Endothelial cell of umbilical vein (primary cell): ENCODE results near the gene TIPIN. TPM values are rescaled to one million over a fixed set of nuclear protein-coding genes. Genes with fewer than 3 reads are reported as not detected.

ENCODE experiments used
- BruUV-seq: library from RNA; stranded (reverse); fragments of 400-500 nt; replicated peaks from 2 replicates; lab custom pipeline; 2021; lab: Mats Ljungman, UMichigan
- CTCF ChIA-PET: fragments of 300-600, 350-600 bp; sonication (Branson Sonifier 250); formaldehyde crosslinking; loops from one replicate; lab custom pipeline; 2021; ENCODE audit warnings: antibody characterized with exemption, inconsistent platforms; lab: Charles Lee
- POLR2A ChIA-PET: fragments of 300-600, 350-600 bp; sonication (Branson Sonifier 250); formaldehyde crosslinking; loops from one replicate; lab custom pipeline; 2021; ENCODE audit warnings: antibody characterized with exemption, inconsistent platforms; lab: Charles Lee
- DNase-seq: peaks from one replicate; pipeline ENCODE4 v3.0.0-alpha.2; 2011; ENCODE audit warnings: low read depth, low spot score
- FAIRE-seq: peaks from 2 replicates; lab custom pipeline; 2011; peaks lifted over from hg19 to GRCh38; lab: Jason Lieb, UNC
- H2AFZ ChIP-seq: 2 replicates; pipeline ENCODE4 v1.6.0; 2012; ENCODE audit warnings: low read depth, low read length, control low read depth, inconsistent platforms
- H3K27ac ChIP-seq: 2 replicates; pipeline ENCODE4 v1.5.1; 2011; ENCODE audit warnings: low read depth, mild to moderate bottlenecking, control low read depth, low read length, moderate library complexity; ENCODE audit not compliant: insufficient read depth
- H3K27me3 ChIP-seq, 2 experiments: 2 replicates each; pipeline versions ENCODE4 v1.6.0 to v1.6.1; 2011; ENCODE audit warnings: low read length in 2 of 2, mixed read lengths in 1 of 2; ENCODE audit not compliant: control insufficient read depth in 2 of 2, insufficient read depth in 2 of 2
- H3K36me3 ChIP-seq, 2 experiments: 2 replicates in 1 of 2; 3 replicates in 1 of 2; pipeline ENCODE4 v1.5.1; 2011; ENCODE audit warnings: low read length in 2 of 2, mild to moderate bottlenecking in 1 of 2, moderate library complexity in 1 of 2; ENCODE audit not compliant: control insufficient read depth in 2 of 2, insufficient read depth in 2 of 2; ENCODE audit errors: extremely low read depth in 1 of 2
- H3K4me1 ChIP-seq: 3 replicates; pipeline ENCODE4 v1.5.1; 2011; ENCODE audit warnings: mild to moderate bottlenecking, low read length; ENCODE audit not compliant: control insufficient read depth, insufficient read depth; ENCODE audit errors: extremely low read depth
- H3K4me2 ChIP-seq: 2 replicates; pipeline ENCODE4 v1.6.1; 2011; ENCODE audit warnings: low read length, control low read depth, mixed read lengths; ENCODE audit not compliant: insufficient read depth
- H3K4me3 ChIP-seq, 3 experiments: fragments of 200-600 bp in 1 of 3; sonication (generic), shearing (Covaris generic) in 1 of 3; replicated peaks in 1 of 3; 2 replicates each; pipeline ENCODE4 v1.5.1; 2011 to 2016; ENCODE audit warnings: control low read depth in 3 of 3, low read length in 3 of 3, mild to moderate bottlenecking in 2 of 3, inconsistent platforms in 1 of 3, low read depth in 1 of 3, moderate library complexity in 1 of 3; ENCODE audit not compliant: insufficient read depth in 1 of 3
- H3K79me2 ChIP-seq: 2 replicates; pipeline ENCODE4 v1.6.0; 2012; ENCODE audit warnings: low read length, inconsistent platforms; ENCODE audit not compliant: control insufficient read depth, insufficient read depth
- H3K9ac ChIP-seq: replicated peaks from 2 replicates; pipeline ENCODE3; 2011; ENCODE audit warnings: low read length, control low read depth; ENCODE audit not compliant: insufficient read depth; ENCODE audit errors: extremely low read depth
- H3K9me1 ChIP-seq: replicated peaks from 3 replicates; pipeline ENCODE4 v1.6.0; 2011; ENCODE audit warnings: mild to moderate bottlenecking, low read length; ENCODE audit not compliant: control insufficient read depth, insufficient read depth; ENCODE audit errors: extremely low read depth
- H3K9me3 ChIP-seq: replicated peaks from 2 replicates; pipeline ENCODE4 v1.5.1; 2012; ENCODE audit warnings: low read length, inconsistent platforms; ENCODE audit not compliant: control insufficient read depth, insufficient read depth
- H4K20me1 ChIP-seq: replicated peaks from 2 replicates; pipeline ENCODE3; 2011; ENCODE audit warnings: mild to moderate bottlenecking, low read length; ENCODE audit not compliant: control insufficient read depth, insufficient read depth; ENCODE audit errors: extremely low read depth
- EZH2 ChIP-seq: IDR thresholded peaks from 2 replicates; pipeline ENCODE4 v1.6.1; 2012; ENCODE audit warnings: borderline replicate concordance, low read depth, mild to moderate bottlenecking, moderate library complexity, low read length, inconsistent platforms; ENCODE audit not compliant: severe bottlenecking
- FOS ChIP-seq: IDR thresholded peaks from 2 replicates; pipeline ENCODE4 v1.6.1; 2011; ENCODE audit warnings: mild to moderate bottlenecking, low read length, moderate library complexity, borderline replicate concordance; ENCODE audit not compliant: insufficient read depth
- GATA2 ChIP-seq: IDR thresholded peaks from 2 replicates; pipeline ENCODE4 v1.7.0; 2011; ENCODE audit warnings: low read depth, mild to moderate bottlenecking, moderate library complexity, mixed read lengths, low read length; ENCODE audit not compliant: insufficient read length, insufficient read depth
- JUN ChIP-seq: IDR thresholded peaks from 2 replicates; pipeline ENCODE4 v1.6.1; 2011; ENCODE audit warnings: borderline replicate concordance, low read depth; ENCODE audit not compliant: insufficient read length, insufficient read depth
- MYC ChIP-seq: IDR thresholded peaks from one replicate; pipeline ENCODE4 v1.6.1; 2011; ENCODE audit warnings: mild to moderate bottlenecking, low read depth, low read length
- POLR2A ChIP-seq: IDR thresholded peaks from 2 replicates; pipeline ENCODE4 v1.6.1; 2012; ENCODE audit warnings: low read depth, mild to moderate bottlenecking, control low read depth, low read length
- POLR2AphosphoS5 ChIP-seq: IDR thresholded peaks from 2 replicates; pipeline ENCODE4 v1.6.1; 2012; ENCODE audit warnings: low read depth, mild to moderate bottlenecking, control low read depth, low read length, moderate library complexity; ENCODE audit not compliant: insufficient read depth
- dilution Hi-C: fragments of 300-500 bp; cut with MboI; formaldehyde crosslinking; loops from one replicate; pipeline ENCODE4 v1.15.0; 2019; ENCODE audit warnings: low sequenced_read_pairs; ENCODE audit not compliant: extremely low pct_ligation_motif_present
- intact Hi-C: fragments of 100-400 bp; cut with micrococcal nuclease; formaldehyde crosslinking; loops from one replicate; pipeline ENCODE4 v1.10.0; 2022
- polyA plus RNA-seq, 4 experiments: library from polyadenylated mRNA; depleted of rRNA in 3 of 4; stranded (reverse) in 3 of 4; unstranded in 1 of 4; fragments of >200 nt; gene quantifications; 2 replicates each; pipeline versions ENCODE4 v1.2.1 to v1.2.3, GENCODE V29; 2011 to 2012; ENCODE audit warnings: missing spikeins in 1 of 4
- total RNA-seq: library from RNA; stranded (reverse); gene quantifications from 2 replicates; pipeline ENCODE4 v1.2.3, GENCODE V29; 2021
- TF ChIP-seq, protein P1 (sequence below), 2 donors: IDR thresholded peaks; 1 replicate in 1 of 2; 2 replicates in 1 of 2; pipeline ENCODE4 v1.5.1; 2011; ENCODE audit warnings: low read length in 2 of 2, mild to moderate bottlenecking in 2 of 2, moderate library complexity in 2 of 2, control low read depth in 1 of 2, inconsistent platforms in 1 of 2, low read depth in 1 of 2; ENCODE audit not compliant: insufficient read depth in 1 of 2; ENCODE audit errors: extremely low read depth in 1 of 2
- TF ChIP-seq, protein P2 (sequence below): IDR thresholded peaks from 2 replicates; pipeline ENCODE4 v1.6.1; 2011; ENCODE audit not compliant: insufficient read depth, insufficient read length

Gene TIPIN
- total and polyA plus RNA-seq, 2 donors (not counting 3 experiments of a cell fraction or from before 2014, with no cell fraction given) = 3.6 to 15.4 TPM

DNA sequence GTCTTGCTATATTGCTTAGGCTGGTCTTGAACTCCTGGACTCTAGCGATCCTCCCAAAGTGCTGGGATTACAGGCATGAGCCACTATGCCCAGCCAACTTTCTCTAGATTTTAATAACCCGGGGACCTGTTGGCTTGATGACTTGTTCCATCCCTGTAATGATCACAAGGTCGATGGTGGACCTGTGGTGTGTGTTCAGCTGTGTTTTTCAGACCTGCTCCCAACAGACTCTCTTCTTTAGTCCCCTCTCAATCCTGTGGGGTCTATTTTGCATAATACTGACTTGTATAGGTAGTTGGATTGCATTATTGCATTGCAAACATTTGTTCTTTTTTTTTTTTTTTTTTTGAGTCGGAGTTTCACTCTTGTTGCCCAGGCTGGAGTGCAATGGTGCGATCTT, 32.1 kb upstream of the TIPIN start:
- DNase-seq (no peak), FAIRE-seq (no peak)
- no peak overlapping the region for H3K9ac ChIP-seq
- BruUV-seq = no TSS peak
- H3K4me1 ChIP-seq = peaks cover 31% of the 10 kb centered on the region
- CTCF ChIA-PET = interaction anchor here (0.9 to 5.3 kb wide), 7 partner anchors 13 to 109 kb away, joined by 3 to 100 read pairs (median 5); partner anchors contain the start of gene SNAPC5
- no peaks in the 10 kb centered on the region for H3K9me3 ChIP-seq
- H3K9me1 ChIP-seq = no peaks in the 10 kb centered on the region
- no peaks in the 10 kb centered on the region for H3K27me3 ChIP-seq
- H3K4me2 ChIP-seq = peak overlapping the region; percentile 97
- no peak overlapping the region for H2AFZ ChIP-seq
- TF ChIP-seq POLR2A = no peak
- no peak overlapping the region for H3K27ac ChIP-seq
- H3K79me2 ChIP-seq = peaks cover 68% of the 10 kb centered on the region
- intact Hi-C loops (no loop called here), dilution Hi-C loops (no loop called here)
- POLR2A ChIA-PET = interaction anchor here (1.2 to 2.6 kb wide), 2 partner anchors 16 to 110 kb away, joined by 3 to 19 read pairs; partner anchors contain the start of gene SNAPC5
- no peaks in the 10 kb centered on the region for H3K36me3 ChIP-seq
- H3K4me3 ChIP-seq = peak overlapping the region in 1 of 3 experiments; percentile 93
- H4K20me1 ChIP-seq = peaks cover 1% of the 10 kb centered on the region

DNA sequence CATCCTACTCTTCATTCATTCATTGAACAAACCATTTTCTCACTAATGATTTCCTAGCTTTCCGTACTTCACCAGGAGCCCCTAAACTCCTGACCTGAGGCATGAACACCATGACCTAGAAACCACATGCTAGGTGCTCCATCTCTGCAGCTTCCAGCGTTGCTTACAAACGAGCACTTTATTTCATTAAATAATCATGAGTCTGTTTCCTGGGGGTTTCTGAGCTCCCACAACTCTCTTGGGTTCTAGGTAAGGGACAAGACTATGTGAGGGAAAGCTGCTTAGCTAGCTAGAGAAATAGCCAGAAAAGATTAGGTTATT, 31.5 kb upstream of the TIPIN start:
- intact Hi-C loops = no loop called here
- CTCF ChIA-PET = interaction anchor here (0.5 to 5.3 kb wide), 12 partner anchors 8 to 110 kb away, joined by 3 to 100 read pairs (median 5); partner anchors contain the start of gene SNAPC5

More for the DNA sequence above, 31.5 kb upstream of the TIPIN start:
- Histone ChIP-seq H3K9me1 (no peaks in the 10 kb centered on the region), H3K4me1 (peaks cover 31% of the 10 kb centered on the region), H3K79me2 (peaks cover 62% of the 10 kb centered on the region), H3K36me3 (no peaks in the 10 kb centered on the region), H3K27ac (peak overlapping the region; percentile 83), H3K9ac (peak overlapping the region; percentile 81), H3K27me3 (no peaks in the 10 kb centered on the region), H4K20me1 (no peaks in the 10 kb centered on the region), H3K4me2 (peak overlapping the region; percentile 97), H3K4me3 (peak overlapping the region; percentile 78 to 93 (median 81)), H2AFZ (no peak overlapping the region), H3K9me3 (no peaks in the 10 kb centered on the region)
- DNase-seq = no peak
- no TSS peak for BruUV-seq
- FAIRE-seq = no peak
- TF ChIP-seq EZH2 (no peak), GATA2 (no peak), JUN (no peak), POLR2A (no peak), FOS (no peak), POLR2AphosphoS5 (no peak), MYC (no peak)
- TF ChIP-seq, protein P1, sequence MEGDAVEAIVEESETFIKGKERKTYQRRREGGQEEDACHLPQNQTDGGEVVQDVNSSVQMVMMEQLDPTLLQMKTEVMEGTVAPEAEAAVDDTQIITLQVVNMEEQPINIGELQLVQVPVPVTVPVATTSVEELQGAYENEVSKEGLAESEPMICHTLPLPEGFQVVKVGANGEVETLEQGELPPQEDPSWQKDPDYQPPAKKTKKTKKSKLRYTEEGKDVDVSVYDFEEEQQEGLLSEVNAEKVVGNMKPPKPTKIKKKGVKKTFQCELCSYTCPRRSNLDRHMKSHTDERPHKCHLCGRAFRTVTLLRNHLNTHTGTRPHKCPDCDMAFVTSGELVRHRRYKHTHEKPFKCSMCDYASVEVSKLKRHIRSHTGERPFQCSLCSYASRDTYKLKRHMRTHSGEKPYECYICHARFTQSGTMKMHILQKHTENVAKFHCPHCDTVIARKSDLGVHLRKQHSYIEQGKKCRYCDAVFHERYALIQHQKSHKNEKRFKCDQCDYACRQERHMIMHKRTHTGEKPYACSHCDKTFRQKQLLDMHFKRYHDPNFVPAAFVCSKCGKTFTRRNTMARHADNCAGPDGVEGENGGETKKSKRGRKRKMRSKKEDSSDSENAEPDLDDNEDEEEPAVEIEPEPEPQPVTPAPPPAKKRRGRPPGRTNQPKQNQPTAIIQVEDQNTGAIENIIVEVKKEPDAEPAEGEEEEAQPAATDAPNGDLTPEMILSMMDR (IDR thresholded peaks at IDR 0.05; ENCODE audit: extremely low read depth in 1 of 2, insufficient read depth in 1 of 2, low read depth in 1 of 2, low read length in 2 of 2) = no peak
- TF ChIP-seq, protein P2, sequence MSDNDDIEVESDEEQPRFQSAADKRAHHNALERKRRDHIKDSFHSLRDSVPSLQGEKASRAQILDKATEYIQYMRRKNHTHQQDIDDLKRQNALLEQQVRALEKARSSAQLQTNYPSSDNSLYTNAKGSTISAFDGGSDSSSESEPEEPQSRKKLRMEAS = no peak
- dilution Hi-C loops = no loop called here
- POLR2A ChIA-PET = interaction anchor here (1.2 to 2.6 kb wide), 2 partner anchors 17 to 111 kb away, joined by 3 to 19 read pairs; partner anchors contain the start of gene SNAPC5
